IMR-90 (cell line): ENCODE results near the gene ZBED4. TPM values are rescaled to one million over a fixed set of nuclear protein-coding genes. Genes with fewer than 3 reads are reported as not detected.

Experiments used
- ATAC-seq: fragments of 200-7000 bp; cut with Tn5 transposase; 2 replicates; pipeline ENCODE4 v1.9.1; 2020; ENCODE audit warnings: low read depth, mild to moderate bottlenecking, moderate library complexity
- BruUV-seq: library from RNA; stranded (reverse); fragments of 400-500 nt; replicated peaks from 2 replicates; lab custom pipeline; 2021; lab: Mats Ljungman, UMichigan
- CTCF ChIA-PET: fragments of 300-600 bp; formaldehyde crosslinking; extraction: SDS; loops from one replicate; lab custom pipeline; 2021; ENCODE audit warnings: antibody characterized with exemption; lab: Yijun Ruan, JAX
- POLR2A ChIA-PET: fragments of 300-600 bp; sonication (Branson Sonifier 250); formaldehyde crosslinking; loops from one replicate; lab custom pipeline; 2022; ENCODE audit warnings: antibody characterized with exemption; ENCODE audit not compliant: unreplicated experiment; lab: Charles Lee
- DNase-seq: peaks from one replicate; pipeline ENCODE4 v3.0.0; 2013
- H2AFZ ChIP-seq: replicated peaks from 2 replicates; pipeline ENCODE3; 2013; ENCODE audit warnings: low read length, mild to moderate bottlenecking; ENCODE audit not compliant: poor library complexity
- H2AK5ac ChIP-seq: 2 replicates; pipeline ENCODE4 v1.6.1; 2013; ENCODE audit warnings: low read depth, low read length, inconsistent platforms
- H2AK9ac ChIP-seq: replicated peaks from 2 replicates; pipeline ENCODE3; 2013; ENCODE audit warnings: mild to moderate bottlenecking, low read depth, low read length, moderate library complexity; ENCODE audit not compliant: poor library complexity
- H2BK120ac ChIP-seq: 2 replicates; pipeline ENCODE4 v1.6.1; 2013; ENCODE audit warnings: low read depth, low read length, inconsistent platforms
- H2BK15ac ChIP-seq: 3 replicates; pipeline ENCODE4 v1.6.1; 2013; ENCODE audit warnings: low read depth, low read length, inconsistent platforms
- H2BK20ac ChIP-seq: 2 replicates; pipeline ENCODE4 v1.6.1; 2013; ENCODE audit warnings: low read depth, mild to moderate bottlenecking, inconsistent platforms, low read length, moderate library complexity
- H2BK5ac ChIP-seq: 2 replicates; pipeline ENCODE4 v1.6.1; 2013; ENCODE audit warnings: mild to moderate bottlenecking, low read depth, low read length, inconsistent platforms; ENCODE audit not compliant: poor library complexity, severe bottlenecking
- H3K14ac ChIP-seq: replicated peaks from 2 replicates; pipeline ENCODE4 v1.6.1; 2013; ENCODE audit warnings: low read depth, low read length, inconsistent platforms
- H3K18ac ChIP-seq: 2 replicates; pipeline ENCODE4 v1.6.1; 2013; ENCODE audit warnings: low read depth, low read length, control low read depth
- H3K23ac ChIP-seq: 2 replicates; pipeline ENCODE4 v1.6.1; 2013; ENCODE audit warnings: low read depth, low read length, inconsistent platforms
- H3K27ac ChIP-seq: 2 replicates; pipeline ENCODE4 v1.5.1; 2013; ENCODE audit warnings: mild to moderate bottlenecking, control low read depth, low read length; ENCODE audit not compliant: insufficient read depth
- H3K27me3 ChIP-seq: 2 replicates; pipeline ENCODE4 v1.6.1; 2013; ENCODE audit warnings: low read length; ENCODE audit not compliant: control insufficient read depth, insufficient read depth
- H3K36me3 ChIP-seq: 2 replicates; pipeline ENCODE4 v1.6.1; 2013; ENCODE audit warnings: low read length, mixed read lengths; ENCODE audit not compliant: control insufficient read depth, insufficient read depth
- H3K4ac ChIP-seq: 2 replicates; pipeline ENCODE4 v1.6.1; 2013; ENCODE audit warnings: low read depth, low read length, inconsistent platforms
- H3K4me1 ChIP-seq: 2 replicates; pipeline ENCODE4 v1.6.1; 2013; ENCODE audit warnings: low read length, mixed read lengths; ENCODE audit not compliant: control insufficient read depth, insufficient read depth
- H3K4me2 ChIP-seq: 2 replicates; pipeline ENCODE4 v1.6.1; 2013; ENCODE audit warnings: low read depth, mild to moderate bottlenecking, control low read depth, low read length, moderate library complexity
- H3K4me3 ChIP-seq: 2 replicates; pipeline ENCODE4 v1.5.1; 2013; ENCODE audit warnings: low read depth, mild to moderate bottlenecking, control low read depth, low read length, moderate library complexity; ENCODE audit not compliant: insufficient read depth
- H3K56ac ChIP-seq: 2 replicates; pipeline ENCODE4 v1.6.1; 2013; ENCODE audit warnings: low read length, inconsistent platforms; ENCODE audit not compliant: insufficient read depth; ENCODE audit errors: extremely low read depth
- H3K79me1 ChIP-seq, 2 experiments: 2 replicates each; pipeline ENCODE4 v1.6.1; 2013; ENCODE audit warnings: low read length in 2 of 2, inconsistent platforms in 1 of 2, low read depth in 1 of 2
- H3K9ac ChIP-seq: 2 replicates; pipeline ENCODE4 v1.6.1; 2013; ENCODE audit warnings: low read depth, low read length, control low read depth
- H3K9me1 ChIP-seq: 2 replicates; pipeline ENCODE4 v1.6.1; 2013; ENCODE audit warnings: low read length, inconsistent platforms; ENCODE audit not compliant: insufficient read depth
- H3K9me3 ChIP-seq: 2 replicates; pipeline ENCODE4 v1.6.1; 2013; ENCODE audit warnings: low read length; ENCODE audit not compliant: control insufficient read depth, insufficient read depth
- H4K20me1 ChIP-seq: 2 replicates; pipeline ENCODE4 v1.6.1; 2013; ENCODE audit warnings: low read length, inconsistent platforms; ENCODE audit not compliant: insufficient read depth
- H4K5ac ChIP-seq: 2 replicates; pipeline ENCODE4 v1.6.1; 2013; ENCODE audit warnings: mild to moderate bottlenecking, low read depth, low read length, control low read depth
- H4K8ac ChIP-seq, 2 experiments: 2 replicates each; pipeline ENCODE4 v1.6.1; 2013; ENCODE audit warnings: low read depth in 2 of 2, low read length in 2 of 2, control low read depth in 1 of 2, inconsistent platforms in 1 of 2
- H4K91ac ChIP-seq: 2 replicates; pipeline ENCODE4 v1.6.1; 2013; ENCODE audit warnings: low read depth, low read length, inconsistent platforms; ENCODE audit not compliant: insufficient read depth
- MAZ ChIP-seq: IDR thresholded peaks from 2 replicates; pipeline ENCODE4 v1.6.1; 2012; ENCODE audit warnings: low read depth, mild to moderate bottlenecking, low read length, improper control_type of control experiment, moderate library complexity, borderline replicate concordance
- RAD21 ChIP-seq: IDR thresholded peaks from 2 replicates; pipeline ENCODE4 v1.6.1; 2012; ENCODE audit warnings: low read length, improper control_type of control experiment
- WGBS, 2 experiments: methylation state at CpG; one replicate each; pipeline versions ENCODE4 v1.1.5 to v1.1.7; 2013; ENCODE audit warnings: missing lambda C conversion rate in 2 of 2; ENCODE audit not compliant: insufficient read length in 1 of 2; ENCODE audit errors: extremely low coverage in 2 of 2; 5-methylcytosine and 5-hydroxymethylcytosine counted together
- dilution Hi-C: fragments of 300-500 bp; cut with HindIII; formaldehyde crosslinking; loops from one replicate; pipeline ENCODE4 v1.14.3; 2018; ENCODE audit warnings: low sequenced_read_pairs; ENCODE audit not compliant: unreplicated experiment
- in situ Hi-C: fragments of 300-500 bp; cut with MboI; formaldehyde crosslinking; loops from 3 replicates; pipeline ENCODE4 v1.14.3; 2019; ENCODE audit warnings: low sequenced_read_pairs, inconsistent platforms, mixed read lengths
- intact Hi-C: fragments of 100-400 bp; cut with micrococcal nuclease; formaldehyde crosslinking; loops from 2 replicates; pipeline ENCODE4 v1.10.0; 2022
- polyA plus RNA-seq, 3 experiments: library from polyadenylated mRNA; depleted of rRNA; stranded (reverse); fragments of >200 nt; gene quantifications; 2 replicates each; pipeline ENCODE4 v1.2.3, GENCODE V29; 2012; ENCODE audit warnings: low replicate concordance in 1 of 3
- total RNA-seq: library from RNA; depleted of rRNA; stranded (reverse); fragments of >200 nt; gene quantifications from 2 replicates; pipeline ENCODE4 v1.2.3, GENCODE V29; 2012

Gene ZBED4
- total and polyA plus RNA-seq, 2 of the 4 experiments (the other 2 are of a cell fraction) = 9.3 to 10.5 TPM

DNA sequence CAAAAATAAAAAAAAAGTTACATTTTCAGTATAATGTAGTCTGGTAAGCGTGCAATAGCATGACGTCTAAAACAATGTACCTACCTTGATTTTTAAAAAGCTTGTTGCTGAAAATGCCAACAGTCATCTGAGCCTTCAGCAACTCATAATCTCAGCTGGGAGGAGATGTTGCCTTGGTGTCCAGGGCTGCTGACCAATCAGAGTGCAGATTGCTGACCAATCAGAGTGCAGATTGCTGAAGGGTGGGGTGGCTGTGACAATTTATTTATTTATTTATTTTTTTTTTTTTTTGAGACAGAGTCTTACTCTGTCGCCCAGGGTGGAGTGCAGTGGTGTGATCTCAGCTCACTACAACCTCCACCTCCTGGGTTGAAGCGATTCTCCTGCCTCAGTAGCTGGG lies 17.8 kb downstream of the ZBED4 start:
- Histone ChIP-seq H4K20me1 (peaks cover 56% of the 10 kb centered on the region), H2AK9ac (no peak overlapping the region), H4K8ac (no peak overlapping the region), H3K9me1 (0 out of 2 replicates have a peak, but pooled peaks cover 5% of the 10 kb centered on the region), H3K23ac (no peak overlapping the region), H3K9me3 (peaks cover 20% of the 10 kb centered on the region), H3K4me1 (no peaks in the 10 kb centered on the region), H3K4ac (no peak overlapping the region), H2BK20ac (no peak overlapping the region), H4K5ac (no peak overlapping the region), H2BK5ac (no peak overlapping the region), H2BK120ac (no peak overlapping the region), H3K4me2 (no peak overlapping the region), H3K79me1 (peaks cover 18 to 68% of the 10 kb centered on the region in 2 experiments), H3K14ac (no peak overlapping the region), H2AFZ (no peak overlapping the region), H3K36me3 (peaks cover 16% of the 10 kb centered on the region), H4K91ac (no peak overlapping the region), H3K27me3 (no peaks in the 10 kb centered on the region), H3K18ac (no peak overlapping the region), H3K27ac (no peak overlapping the region), H3K9ac (no peak overlapping the region), H3K4me3 (no peak overlapping the region), H2AK5ac (no peak overlapping the region), H3K56ac (no peak overlapping the region), H2BK15ac (no peak overlapping the region)
- TF ChIP-seq MAZ (no peak), RAD21 (no peak)
- no TSS peak for BruUV-seq
- in situ Hi-C loops = no loop called here
- DNase-seq (no peak), ATAC-seq (no peak)
- dilution Hi-C loops = no loop called here
- 86% methylated on average over 1 of the region's 4 CpGs; no CpG with 5 or more reads in 1 of the 2 experiments for WGBS, 2 experiments
- ChIA-PET POLR2A (no interaction called here), CTCF (no interaction called here)
- intact Hi-C loops = no loop called here
